ENCODE results near the gene FDXR. TPM values are rescaled to one million over a fixed set of nuclear protein-coding genes. Genes with fewer than 3 reads are reported as not detected.

FDXR gene
- total and polyA plus RNA-seq, 2 of the 8 experiments (the other 6 are each of a cell fraction or from before 2014, with no cell fraction given), result 24.2 to 31.4 TPM

GRCh38 chr17:74892974-74893911 is 20.4 kb upstream of the FDXR start, which contains the start of gene FADS6 (continued):
- TF ChIP-seq CHD7 (IDR thresholded peaks at IDR 0.05; ENCODE audit: insufficient replicate concordance, low read length), result no peak

All from H1 (cell line).